HG03378 (cell line): ENCODE data around the gene ZBTB47.

ENCODE experiments used
- ATAC-seq: cut with Tn5 transposase; IDR thresholded peaks from one replicate; pipeline ENCODE4 v1.9.1; 2021; ENCODE audit warnings: mild to moderate bottlenecking, moderate library complexity; ENCODE audit not compliant: unreplicated experiment

Gene ZBTB47

DNA sequence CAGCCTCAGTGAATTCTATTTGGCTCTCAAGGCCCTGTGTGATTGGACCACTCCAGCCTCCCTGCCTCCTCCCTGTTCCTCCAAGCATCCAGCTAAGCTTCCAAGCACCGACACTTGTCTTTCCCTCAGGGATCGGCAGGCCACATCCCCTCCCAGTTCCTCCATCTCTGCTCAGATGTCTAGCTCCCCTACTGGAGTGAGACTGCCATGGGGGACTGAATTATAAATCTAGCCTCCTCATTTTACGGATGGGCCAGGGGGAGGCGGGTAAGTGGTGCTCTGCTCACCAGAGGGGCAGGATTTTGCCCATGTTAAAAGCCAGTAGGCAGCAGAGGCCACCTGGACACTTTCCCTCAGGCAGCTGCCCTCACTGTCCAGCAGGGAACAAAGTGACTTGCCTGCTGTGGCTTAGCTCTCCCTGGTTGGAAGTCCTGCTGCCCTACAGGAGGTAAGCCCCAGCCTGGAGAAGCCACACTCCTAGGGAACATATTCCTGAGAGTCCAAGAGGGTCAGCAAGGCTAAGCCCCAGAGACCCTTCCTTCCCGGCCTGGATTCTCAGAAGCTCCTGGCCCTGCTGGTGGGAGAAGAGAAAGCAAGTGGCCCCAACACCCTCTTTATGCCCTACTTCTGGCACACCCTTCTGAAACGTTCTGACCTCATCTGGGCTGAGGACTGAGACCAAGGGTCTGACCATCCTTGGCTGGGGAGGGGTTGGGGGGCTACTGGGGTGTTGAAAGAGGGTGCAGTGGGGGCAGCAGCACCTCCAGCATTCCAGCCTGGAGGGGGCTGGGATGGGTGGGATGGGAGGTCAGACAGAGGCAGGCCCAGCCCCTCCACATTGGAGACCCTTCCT lies 58.2 kb downstream of the ZBTB47 start:
- no peak for ATAC-seq

DNA sequence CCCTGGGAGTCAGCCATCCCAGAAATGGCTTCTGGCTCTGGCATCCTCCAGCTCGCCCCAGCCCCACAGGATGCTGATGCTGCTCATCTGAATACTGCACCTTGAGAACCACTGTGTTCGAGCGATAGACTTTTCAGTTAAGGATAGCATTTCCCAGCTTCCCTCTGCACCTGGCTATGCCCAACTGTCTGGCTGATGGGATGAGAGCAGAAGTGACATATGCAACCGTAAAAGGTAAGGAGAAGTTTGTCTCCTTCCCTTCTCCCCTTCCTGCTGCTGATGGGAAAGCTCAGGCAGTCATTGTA lies 58.8 kb downstream of the ZBTB47 start:
- no peak for ATAC-seq

DNA sequence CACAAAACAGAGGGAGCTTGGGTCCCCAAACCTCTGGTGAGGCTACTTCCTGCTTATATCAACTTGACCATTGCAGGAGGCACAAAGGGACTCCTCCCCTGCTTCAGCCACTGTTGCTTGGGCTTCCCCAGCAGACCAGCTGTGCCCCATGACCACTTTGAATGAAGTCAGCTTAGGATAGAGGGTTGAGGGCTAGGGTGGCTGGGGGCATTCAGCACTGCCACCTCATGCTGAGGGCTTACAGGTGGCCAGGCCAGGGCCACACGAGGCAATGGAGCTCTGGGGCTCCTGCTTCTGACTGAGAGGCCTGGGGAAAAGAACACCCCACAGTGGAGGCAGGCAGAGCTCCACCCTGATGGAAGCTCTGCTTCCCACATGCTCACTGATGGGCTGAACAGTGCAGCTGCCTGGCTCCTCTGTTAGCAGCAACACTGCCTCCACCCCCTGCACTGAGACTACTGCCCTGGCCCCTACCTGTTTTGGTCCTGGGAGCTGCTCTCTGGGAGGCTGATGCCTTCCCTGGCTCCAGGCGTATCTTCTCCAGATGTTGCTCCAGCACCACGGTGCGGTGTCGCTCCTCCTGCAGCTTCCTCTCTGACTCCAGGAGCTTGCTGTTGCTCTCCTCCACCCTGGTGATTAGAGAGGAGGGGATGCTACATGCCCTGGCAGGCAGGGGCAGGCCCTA lies 59.3 kb downstream of the ZBTB47 start:
- ATAC-seq = no peak

DNA sequence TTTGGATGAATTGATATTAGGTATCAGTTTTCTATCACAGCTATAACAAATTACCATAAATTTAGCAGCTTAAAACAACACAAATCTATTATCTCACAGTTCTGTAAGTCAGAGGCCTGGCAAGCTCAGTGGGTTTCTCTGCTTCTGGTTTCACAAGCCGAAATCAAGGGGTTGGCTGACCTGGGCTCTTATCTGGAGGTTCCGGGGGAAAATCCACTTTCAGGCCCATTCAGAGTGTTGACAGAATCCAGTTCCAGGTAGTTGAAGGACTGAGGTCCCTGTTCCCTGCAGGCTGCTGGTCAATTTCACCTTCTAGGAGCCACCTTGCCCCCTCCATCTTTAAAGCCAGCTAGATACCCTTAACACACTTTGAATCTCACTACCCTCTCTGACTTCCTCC lies 60.2 kb downstream of the ZBTB47 start:
- ATAC-seq = no peak

DNA sequence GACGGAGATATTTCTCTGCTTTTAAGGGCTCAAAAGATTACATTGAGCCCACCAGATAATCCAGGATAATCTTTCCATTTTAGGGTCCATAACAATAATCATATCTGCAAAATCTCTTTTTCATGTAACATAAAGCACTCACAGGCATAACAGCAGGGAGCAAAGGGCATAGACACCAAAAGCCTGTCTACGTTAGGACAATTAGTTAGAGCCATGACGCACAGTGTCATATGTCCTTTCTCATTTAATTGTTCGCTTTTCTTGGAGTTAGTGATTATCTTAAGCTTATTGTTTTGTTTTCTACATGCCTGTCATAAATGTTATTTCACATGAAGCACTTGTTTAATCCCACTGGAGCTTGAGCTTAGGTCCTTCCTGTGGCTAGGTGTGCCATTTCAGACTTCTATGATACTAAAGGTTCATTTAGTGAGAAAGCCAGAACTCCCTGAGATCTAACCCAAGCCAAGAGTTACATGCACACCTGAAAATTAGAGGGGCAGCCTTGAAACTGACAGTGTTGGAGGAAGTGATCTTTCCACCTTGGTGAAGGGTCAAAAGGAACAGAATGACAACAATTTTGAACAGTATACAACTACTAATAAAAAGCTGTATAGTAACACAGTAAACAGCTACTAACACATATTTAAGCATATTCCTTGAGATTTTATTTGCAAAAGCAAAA lies 60.8 kb downstream of the ZBTB47 start:
- ATAC-seq = no peak
